Muscle layer of colon (tissue), 2 donors: Measurements from ENCODE around the gene SEL1L3.
A peak's percentile ranks its signal among the peaks of the same experiment; 100 is the strongest.

Source experiments
- H3K27ac ChIP-seq: one replicate; pipeline ENCODE4 v1.7.0; 2013; ENCODE audit warnings: low read depth, mild to moderate bottlenecking, low read length, moderate library complexity
- H3K27me3 ChIP-seq, 2 donors: one replicate each; pipeline ENCODE4 v1.7.0; 2013; ENCODE audit warnings: low read length in 2 of 2, mild to moderate bottlenecking in 2 of 2; ENCODE audit not compliant: insufficient read depth in 2 of 2, control insufficient read depth in 1 of 2
- H3K36me3 ChIP-seq: one replicate; pipeline ENCODE4 v1.7.0; 2013; ENCODE audit warnings: mild to moderate bottlenecking, low read length; ENCODE audit not compliant: insufficient read depth
- H3K4me1 ChIP-seq: one replicate; pipeline ENCODE4 v1.7.0; 2013; ENCODE audit warnings: mild to moderate bottlenecking, low read length; ENCODE audit not compliant: insufficient read depth
- H3K4me3 ChIP-seq, 2 donors: one replicate each; pipeline ENCODE4 v1.7.0; 2013; ENCODE audit warnings: low read length in 2 of 2, low read depth in 1 of 2, mild to moderate bottlenecking in 1 of 2, moderate library complexity in 1 of 2
- H3K9ac ChIP-seq: one replicate; pipeline ENCODE4 v1.7.0; 2013; ENCODE audit warnings: low read length
- H3K9me3 ChIP-seq: one replicate; pipeline ENCODE4 v1.7.0; 2013; ENCODE audit warnings: mild to moderate bottlenecking, low read length
- donor health status: abdominal sarcoma.
- donor health status: Adenocarcinoma of cecum.

The SEL1L3 gene

GRCh38 chr4:25844961-25845712, 17.7 kb downstream of the SEL1L3 start:
- Histone ChIP-seq H3K4me3 (no peak overlapping the region), H3K9ac (no peak overlapping the region), H3K4me1 (no peaks in the 10 kb centered on the region), H3K9me3 (no peaks in the 10 kb centered on the region), H3K27me3 (no peaks in the 10 kb centered on the region), H3K36me3 (no peaks in the 10 kb centered on the region), H3K27ac (no peak overlapping the region)

- no peak overlapping the region for H3K9ac ChIP-seq
- H3K9me3 ChIP-seq = no peaks in the 10 kb centered on the region
- no peaks in the 10 kb centered on the region for H3K4me1 ChIP-seq
- H3K4me3 ChIP-seq = peak overlapping the region in 1 of 2 donors; percentile 36
- H3K27me3 ChIP-seq = no peaks in the 10 kb centered on the region
- no peaks in the 10 kb centered on the region for H3K36me3 ChIP-seq
- H3K27ac ChIP-seq = no peak overlapping the region
Measured at GRCh38 chr4:25843340-25844097, 19.3 kb downstream of the SEL1L3 start.

- Histone ChIP-seq H3K9ac (no peak overlapping the region), H3K36me3 (no peaks in the 10 kb centered on the region), H3K4me1 (no peaks in the 10 kb centered on the region), H3K4me3 (no peak overlapping the region), H3K27me3 (no peaks in the 10 kb centered on the region), H3K9me3 (no peaks in the 10 kb centered on the region), H3K27ac (no peak overlapping the region)
Measured at GRCh38 chr4:25842229-25842845, 20.5 kb downstream of the SEL1L3 start.

- H3K9ac ChIP-seq = no peak overlapping the region
- no peaks in the 10 kb centered on the region for H3K27me3 ChIP-seq
- H3K36me3 ChIP-seq = no peaks in the 10 kb centered on the region
- no peaks in the 10 kb centered on the region for H3K4me1 ChIP-seq
- no peak overlapping the region for H3K27ac ChIP-seq
- no peaks in the 10 kb centered on the region for H3K9me3 ChIP-seq
- no peak overlapping the region for H3K4me3 ChIP-seq
Measured at GRCh38 chr4:25839687-25840086, 23.1 kb downstream of the SEL1L3 start.

DNA sequence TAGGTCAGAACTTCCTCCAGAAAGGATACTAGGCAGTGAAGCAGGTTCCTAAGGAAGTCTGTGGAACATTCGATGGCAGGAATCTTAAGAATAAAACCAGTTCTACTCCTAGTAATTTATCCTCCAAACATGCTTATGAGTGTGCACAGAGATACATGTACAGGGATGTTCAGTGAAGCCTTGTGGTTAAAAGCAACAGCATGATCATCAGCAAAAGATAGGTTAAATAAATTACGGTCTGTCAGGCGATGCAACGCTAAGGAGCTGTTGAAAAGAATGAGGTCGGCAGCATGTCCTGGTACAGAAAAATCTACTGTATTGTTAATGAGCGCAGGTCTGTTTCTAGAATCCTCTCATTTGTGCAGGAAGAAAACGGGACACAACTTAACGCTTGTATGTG, 23.6 kb downstream of the SEL1L3 start:
- H3K4me3 ChIP-seq = no peak overlapping the region
- H3K9ac ChIP-seq = no peak overlapping the region
- H3K4me1 ChIP-seq = no peaks in the 10 kb centered on the region
- H3K9me3 ChIP-seq = no peaks in the 10 kb centered on the region
- H3K36me3 ChIP-seq = no peaks in the 10 kb centered on the region
- H3K27ac ChIP-seq = no peak overlapping the region
- H3K27me3 ChIP-seq = no peaks in the 10 kb centered on the region

DNA sequence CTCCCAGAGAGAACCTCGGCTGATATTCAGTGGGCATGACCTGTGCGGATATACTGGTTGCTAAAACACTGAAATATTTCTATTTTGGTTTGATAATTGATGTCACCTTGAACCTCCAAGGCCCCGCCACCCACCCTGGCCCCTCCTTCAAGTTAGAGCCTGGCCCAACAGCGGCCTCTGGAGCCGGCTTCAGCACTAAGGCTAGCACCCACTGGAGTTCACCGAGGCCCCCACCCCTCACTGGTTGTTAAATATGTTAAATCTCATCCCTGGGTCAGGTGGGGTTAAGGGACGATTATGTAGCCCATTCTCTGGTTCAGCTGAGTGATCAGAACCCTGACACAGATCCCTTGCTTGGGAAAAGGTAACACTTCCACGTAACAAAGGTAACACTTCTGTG, 24.3 kb downstream of the SEL1L3 start:
- no peaks in the 10 kb centered on the region for H3K4me1 ChIP-seq
- no peaks in the 10 kb centered on the region for H3K9me3 ChIP-seq
- H3K36me3 ChIP-seq = no peaks in the 10 kb centered on the region
- H3K9ac ChIP-seq = no peak overlapping the region
- no peak overlapping the region for H3K27ac ChIP-seq
- no peak overlapping the region for H3K4me3 ChIP-seq
- H3K27me3 ChIP-seq = no peaks in the 10 kb centered on the region

- H3K36me3 ChIP-seq = no peaks in the 10 kb centered on the region
- no peaks in the 10 kb centered on the region for H3K27me3 ChIP-seq
- no peaks in the 10 kb centered on the region for H3K4me1 ChIP-seq
- no peaks in the 10 kb centered on the region for H3K9me3 ChIP-seq
- H3K4me3 ChIP-seq = no peak overlapping the region
- H3K27ac ChIP-seq = no peak overlapping the region
- no peak overlapping the region for H3K9ac ChIP-seq
Measured at GRCh38 chr4:25837107-25837506, 25.7 kb downstream of the SEL1L3 start.

DNA sequence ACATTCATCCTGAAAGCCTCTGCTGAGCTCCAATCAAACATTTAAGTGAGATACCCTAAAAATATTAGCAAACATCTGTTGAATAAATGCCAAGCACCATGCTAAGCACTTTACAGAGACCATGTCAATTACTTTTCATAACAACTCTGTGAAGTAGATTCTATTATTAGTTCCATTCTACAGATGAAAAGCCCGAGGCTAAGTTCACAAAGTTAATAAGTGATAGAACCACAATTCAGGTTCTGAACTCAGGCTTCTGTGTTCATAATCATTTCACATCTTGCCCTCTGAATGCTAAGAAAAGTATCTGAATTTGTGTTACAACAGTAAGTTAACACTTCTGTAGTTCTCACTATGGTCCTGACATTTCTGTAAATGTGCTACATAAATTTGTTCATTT, 27.4 kb downstream of the SEL1L3 start:
- Histone ChIP-seq H3K4me3 (no peak overlapping the region), H3K36me3 (no peaks in the 10 kb centered on the region), H3K9me3 (no peaks in the 10 kb centered on the region), H3K9ac (no peak overlapping the region), H3K4me1 (no peaks in the 10 kb centered on the region), H3K27ac (no peak overlapping the region), H3K27me3 (no peaks in the 10 kb centered on the region)

DNA sequence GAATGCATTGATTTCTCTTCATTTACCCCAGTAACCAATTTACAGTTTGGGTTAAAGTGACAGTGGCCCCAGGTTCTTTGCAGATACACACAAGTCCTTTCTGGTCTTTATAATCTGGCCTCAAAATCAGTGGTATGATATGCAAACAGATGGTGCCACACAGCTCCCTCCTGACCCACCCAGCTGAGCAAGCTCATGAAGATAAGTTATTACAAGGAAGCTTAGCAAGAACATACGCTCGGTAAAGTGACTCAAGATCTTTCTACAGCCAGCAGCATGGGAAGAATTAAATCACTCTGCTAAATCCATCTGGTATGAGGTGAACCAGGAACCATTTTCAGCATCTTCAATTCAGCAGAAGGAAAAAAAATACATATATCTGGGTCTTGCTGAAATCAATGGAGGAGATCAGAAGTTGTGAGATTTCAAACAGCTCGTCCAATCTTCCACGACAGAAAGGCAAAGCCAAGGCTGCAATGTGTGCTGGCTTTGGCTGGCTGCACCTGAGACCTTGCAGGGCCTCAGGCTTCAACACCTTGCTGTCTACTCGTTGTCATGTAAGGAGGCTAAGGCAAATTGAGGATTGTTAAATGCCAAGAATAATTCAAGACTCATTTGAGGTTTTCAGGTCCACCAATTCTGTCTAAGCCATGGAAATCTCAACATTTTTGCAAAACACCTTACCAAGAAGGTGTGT, 28.2 kb downstream of the SEL1L3 start:
- H3K4me1 ChIP-seq = no peaks in the 10 kb centered on the region
- H3K9me3 ChIP-seq = no peaks in the 10 kb centered on the region
- no peak overlapping the region for H3K4me3 ChIP-seq
- H3K9ac ChIP-seq = no peak overlapping the region
- no peaks in the 10 kb centered on the region for H3K36me3 ChIP-seq
- H3K27me3 ChIP-seq = no peaks in the 10 kb centered on the region
- H3K27ac ChIP-seq = no peak overlapping the region

DNA sequence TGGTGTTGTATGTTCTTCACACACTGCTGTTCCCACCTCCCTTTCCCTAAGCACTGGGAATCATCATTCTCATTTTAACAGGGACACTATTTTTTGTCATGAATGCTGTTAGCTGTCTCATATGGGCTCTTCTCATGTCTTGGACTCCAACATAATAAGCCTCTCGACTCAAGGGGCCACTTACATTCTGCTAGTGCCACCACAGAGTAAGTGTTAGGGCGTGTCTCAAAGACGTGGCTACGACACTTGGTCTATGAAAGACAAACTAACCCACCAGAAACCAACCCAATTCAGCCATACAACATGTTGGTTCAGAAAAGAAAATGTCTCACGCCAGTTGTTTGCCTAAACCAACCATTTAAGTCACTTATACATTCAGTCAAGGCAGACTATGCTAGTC, 32.2 kb downstream of the SEL1L3 start:
- no peak overlapping the region for H3K27ac ChIP-seq
- no peak overlapping the region for H3K9ac ChIP-seq
- no peaks in the 10 kb centered on the region for H3K9me3 ChIP-seq
- H3K4me3 ChIP-seq = no peak overlapping the region
- H3K27me3 ChIP-seq = no peaks in the 10 kb centered on the region
- H3K4me1 ChIP-seq = no peaks in the 10 kb centered on the region
- no peaks in the 10 kb centered on the region for H3K36me3 ChIP-seq

DNA sequence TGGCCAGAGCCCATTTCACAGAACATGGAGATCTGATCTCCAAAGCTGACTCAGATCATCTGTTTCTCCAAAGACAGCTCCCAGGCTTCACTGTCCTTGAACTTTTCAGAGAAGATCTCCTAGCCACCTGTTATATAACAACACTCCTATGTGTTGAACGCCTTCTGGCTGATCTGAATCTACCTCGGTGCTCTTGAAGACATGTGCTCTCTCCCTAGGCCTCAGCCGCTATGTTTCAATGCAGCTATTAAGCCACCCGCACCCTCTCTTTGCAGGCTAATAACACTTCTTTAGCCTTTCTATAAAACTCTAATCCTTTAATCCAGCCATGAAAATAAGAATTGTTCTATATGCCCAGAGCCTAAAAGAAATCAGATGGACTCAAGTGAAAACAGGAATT, 34.9 kb downstream of the SEL1L3 start:
- Histone ChIP-seq H3K9me3 (no peaks in the 10 kb centered on the region), H3K27ac (no peak overlapping the region)

More for the DNA sequence above, 34.9 kb downstream of the SEL1L3 start:
- H3K4me1 ChIP-seq = no peaks in the 10 kb centered on the region
- H3K4me3 ChIP-seq = no peak overlapping the region
- H3K36me3 ChIP-seq = no peaks in the 10 kb centered on the region
- no peak overlapping the region for H3K9ac ChIP-seq
- no peaks in the 10 kb centered on the region for H3K27me3 ChIP-seq
